SU-DHL-6 (cell line): ENCODE measurements around the gene MARF1.

Experiments
- H2AFZ ChIP-seq: fragments of 200-600 bp; sonication (generic); 2 replicates; pipeline ENCODE4 v1.6.1; 2014; ENCODE audit warnings: low read depth, mild to moderate bottlenecking, moderate library complexity, mixed read lengths, antibody characterized with exemption, low read length; ENCODE audit not compliant: severe bottlenecking
- H3F3A ChIP-seq: fragments of 200-600 bp; shearing (Covaris generic); 2 replicates; pipeline ENCODE4 v1.6.0; 2016; ENCODE audit warnings: antibody characterized with exemption, mild to moderate bottlenecking; ENCODE audit not compliant: insufficient read depth
- H3K27ac ChIP-seq: fragments of 200-600 bp; sonication (generic); 2 replicates; pipeline ENCODE4 v1.5.1; 2016; ENCODE audit warnings: low read depth, mild to moderate bottlenecking, low read length, moderate library complexity, mixed read lengths
- H3K27me3 ChIP-seq: fragments of 200-600 bp; sonication (generic), shearing (Covaris generic); 2 replicates; pipeline ENCODE4 v1.6.0; 2014; ENCODE audit warnings: mild to moderate bottlenecking, low read length
- H3K36me3 ChIP-seq: fragments of 200-600 bp; sonication (generic); 2 replicates; pipeline ENCODE4 v1.6.1; 2014; ENCODE audit warnings: mild to moderate bottlenecking, low read length, mixed read lengths
- H3K4me2 ChIP-seq: fragments of 300-600, 200-600 bp; shearing (Covaris generic), sonication (generic); 2 replicates; pipeline ENCODE4 v1.6.0; 2014; ENCODE audit warnings: low read length, low read depth, mild to moderate bottlenecking; ENCODE audit not compliant: poor library complexity, severe bottlenecking
- H3K4me3 ChIP-seq: fragments of 200-600 bp; sonication (generic); 2 replicates; pipeline ENCODE4 v1.5.1; 2014; ENCODE audit warnings: antibody characterized with exemption, low read length, mild to moderate bottlenecking, mixed read lengths; ENCODE audit not compliant: insufficient read depth, poor library complexity, severe bottlenecking
- H3K79me2 ChIP-seq: fragments of 200-600 bp; sonication (generic); 2 replicates; pipeline ENCODE4 v1.6.1; 2014; ENCODE audit warnings: mild to moderate bottlenecking, low read length, moderate library complexity; ENCODE audit not compliant: insufficient read depth
- H3K9ac ChIP-seq: fragments of 200-600 bp; sonication (generic); 2 replicates; pipeline ENCODE4 v1.7.0; 2014; ENCODE audit warnings: mild to moderate bottlenecking, low read length
- H3K9me2 ChIP-seq: fragments of 200-600 bp; sonication (generic); replicated peaks from 2 replicates; pipeline ENCODE4 v1.6.1; 2014; ENCODE audit warnings: low read length; ENCODE audit not compliant: insufficient read depth
- H3K9me3 ChIP-seq: fragments of 200-600 bp; sonication (generic); 2 replicates; pipeline ENCODE4 v1.6.1; 2014; ENCODE audit warnings: low read length, mixed read lengths; ENCODE audit not compliant: insufficient read depth
- H4K20me1 ChIP-seq: fragments of 200-600 bp; sonication (generic); 2 replicates; pipeline ENCODE4 v1.6.1; 2014; ENCODE audit warnings: low read depth, mild to moderate bottlenecking, antibody characterized with exemption, low read length, moderate library complexity, mixed read lengths
- EZH2phosphoT487 ChIP-seq: fragments of 200-600 bp; sonication (generic), shearing (Covaris generic); conservative IDR thresholded peaks from 2 replicates; pipeline ENCODE4 v1.6.1; 2018; ENCODE audit warnings: mild to moderate bottlenecking, antibody characterized with exemption, low read length, moderate library complexity, mixed read lengths
- TF ChIP-seq, protein P1 (sequence below): fragments of 200-600 bp; sonication (generic); IDR thresholded peaks from one replicate; pipeline ENCODE4 v1.5.1; 2017; ENCODE audit warnings: antibody characterized with exemption, mild to moderate bottlenecking, low read length, moderate library complexity; ENCODE audit not compliant: insufficient read depth, poor library complexity, severe bottlenecking

Gene MARF1

DNA sequence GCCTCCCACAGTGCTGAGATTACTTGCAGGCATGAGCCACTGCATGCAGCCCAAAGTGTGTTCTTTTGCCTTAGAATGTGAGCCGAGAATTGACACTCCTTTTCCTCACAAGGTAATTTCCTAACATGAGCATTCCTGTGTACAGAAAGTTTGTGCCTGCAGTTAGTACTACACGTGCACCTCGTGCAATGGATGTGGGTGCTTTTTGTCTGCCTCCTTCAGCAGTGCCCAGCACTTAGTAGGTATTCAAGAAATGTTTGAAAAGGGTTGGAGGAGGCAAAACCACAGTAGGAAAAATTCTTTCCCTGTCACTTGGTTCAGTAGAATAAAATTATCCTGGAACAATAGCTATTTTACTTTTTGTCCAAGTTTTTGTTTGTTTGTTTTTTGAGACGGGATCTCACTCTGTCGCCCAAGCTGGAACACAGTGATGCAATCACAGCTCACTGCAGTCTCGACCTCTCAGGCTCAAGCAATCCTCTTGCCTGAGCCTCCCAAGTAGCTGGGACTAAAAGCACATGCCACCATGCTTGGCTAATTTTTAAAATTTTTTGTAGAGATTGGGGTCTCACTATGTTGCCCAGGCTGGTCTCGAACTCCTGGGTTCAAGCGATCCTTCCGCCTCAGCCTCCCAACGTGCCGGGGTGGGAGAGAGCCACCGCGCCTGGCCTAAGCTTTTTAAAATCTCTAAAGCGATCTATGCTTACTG is 9.5 kb upstream of the MARF1 start:
- H3K27me3 ChIP-seq, result no peaks in the 10 kb centered on the region
- peak overlapping the region; percentile 76 for H3K4me2 ChIP-seq
- no peaks in the 10 kb centered on the region for H3K9me3 ChIP-seq
- H3F3A ChIP-seq, result peaks cover 8% of the 10 kb centered on the region; the same call in 1 of the 2 replicates
- TF ChIP-seq EZH2phosphoT487, result no peak
- TF ChIP-seq, protein P1, sequence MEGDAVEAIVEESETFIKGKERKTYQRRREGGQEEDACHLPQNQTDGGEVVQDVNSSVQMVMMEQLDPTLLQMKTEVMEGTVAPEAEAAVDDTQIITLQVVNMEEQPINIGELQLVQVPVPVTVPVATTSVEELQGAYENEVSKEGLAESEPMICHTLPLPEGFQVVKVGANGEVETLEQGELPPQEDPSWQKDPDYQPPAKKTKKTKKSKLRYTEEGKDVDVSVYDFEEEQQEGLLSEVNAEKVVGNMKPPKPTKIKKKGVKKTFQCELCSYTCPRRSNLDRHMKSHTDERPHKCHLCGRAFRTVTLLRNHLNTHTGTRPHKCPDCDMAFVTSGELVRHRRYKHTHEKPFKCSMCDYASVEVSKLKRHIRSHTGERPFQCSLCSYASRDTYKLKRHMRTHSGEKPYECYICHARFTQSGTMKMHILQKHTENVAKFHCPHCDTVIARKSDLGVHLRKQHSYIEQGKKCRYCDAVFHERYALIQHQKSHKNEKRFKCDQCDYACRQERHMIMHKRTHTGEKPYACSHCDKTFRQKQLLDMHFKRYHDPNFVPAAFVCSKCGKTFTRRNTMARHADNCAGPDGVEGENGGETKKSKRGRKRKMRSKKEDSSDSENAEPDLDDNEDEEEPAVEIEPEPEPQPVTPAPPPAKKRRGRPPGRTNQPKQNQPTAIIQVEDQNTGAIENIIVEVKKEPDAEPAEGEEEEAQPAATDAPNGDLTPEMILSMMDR, result no peak
- H3K4me3 ChIP-seq, result no peak overlapping the region
- no peak overlapping the region for H3K27ac ChIP-seq
- peaks cover 65% of the 10 kb centered on the region for H3K79me2 ChIP-seq
- no peaks in the 10 kb centered on the region for H3K36me3 ChIP-seq
- H3K9me2 ChIP-seq, result no peaks in the 10 kb centered on the region
- H2AFZ ChIP-seq, result no peak overlapping the region
- no peak overlapping the region; the same call in 1 of the 2 replicates for H3K9ac ChIP-seq
- H4K20me1 ChIP-seq, result no peaks in the 10 kb centered on the region; the same call in 1 of the 2 replicates

DNA sequence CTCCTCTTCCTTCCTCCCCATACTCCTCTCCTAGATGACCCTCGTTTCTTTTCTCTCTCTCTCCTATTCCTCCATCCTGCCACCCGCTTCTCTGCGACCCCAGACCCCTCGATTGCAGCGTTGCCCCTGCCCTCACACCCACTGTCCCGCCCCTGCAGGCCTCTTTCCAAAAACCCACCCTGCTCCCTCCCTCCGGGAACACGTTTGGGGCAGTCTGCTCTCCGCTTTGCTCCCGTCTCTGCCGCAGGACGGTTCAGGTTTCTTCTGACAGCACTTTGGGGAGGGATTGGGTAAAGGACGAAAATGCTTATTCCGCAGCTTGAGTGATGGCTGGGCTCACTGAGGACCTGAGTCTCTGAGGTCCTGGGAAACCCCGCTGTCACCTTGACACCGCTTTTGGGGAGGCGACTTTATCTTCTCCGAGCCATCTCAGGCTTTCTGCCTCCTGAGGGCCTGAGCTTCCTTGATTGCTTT is 7.8 kb upstream of the MARF1 start:
- Histone ChIP-seq H3K27ac (peak overlapping the region; percentile 71), H4K20me1 (no peaks in the 10 kb centered on the region; the same call in 1 of the 2 replicates), H3K9ac (peak overlapping the region; percentile 93), H3K4me2 (peak overlapping the region; percentile 76), H3K27me3 (no peaks in the 10 kb centered on the region), H3K9me2 (no peaks in the 10 kb centered on the region), H2AFZ (peak overlapping the region; percentile 46), H3F3A (peaks cover 8% of the 10 kb centered on the region; the same call in 1 of the 2 replicates), H3K4me3 (peak overlapping the region; percentile 97), H3K79me2 (peaks cover 52% of the 10 kb centered on the region), H3K36me3 (no peaks in the 10 kb centered on the region), H3K9me3 (no peaks in the 10 kb centered on the region)
- TF ChIP-seq, protein P1, result no peak
- no peak for TF ChIP-seq EZH2phosphoT487

DNA sequence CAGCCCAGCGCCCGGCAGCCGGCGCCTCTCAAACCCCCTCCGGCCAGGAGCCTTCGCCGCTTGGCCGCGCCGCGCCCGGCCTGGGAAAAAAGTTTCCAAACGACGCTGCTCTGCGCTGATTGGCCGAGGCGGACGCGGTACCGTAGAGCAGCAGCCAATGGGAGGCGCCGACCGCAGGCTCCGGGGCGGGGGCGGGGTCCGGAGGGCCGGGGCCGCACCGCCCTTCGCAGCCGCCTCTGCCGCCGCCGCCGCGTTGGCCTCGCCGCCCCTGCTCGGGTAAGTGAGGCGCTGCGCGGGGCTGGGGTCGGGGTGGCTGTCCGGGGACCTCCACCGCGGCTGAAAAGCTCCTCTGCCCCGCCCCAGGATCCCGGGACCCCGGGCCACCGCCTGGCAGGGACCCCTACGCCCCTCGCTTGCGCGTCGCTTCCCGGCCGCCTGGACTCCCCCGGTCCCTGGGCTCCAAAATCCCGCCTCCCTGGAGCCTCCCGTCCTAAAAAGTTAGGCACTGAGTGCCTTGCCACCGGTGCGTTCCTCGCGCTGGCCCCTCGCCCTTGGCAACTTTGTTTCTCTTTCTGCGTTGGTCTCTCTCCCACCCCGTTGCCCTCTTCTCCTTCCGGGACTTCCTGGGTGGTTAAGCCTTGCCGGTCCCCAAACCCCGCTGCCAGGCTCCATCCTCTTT is 7.2 kb upstream of the MARF1 start, which contains the start of gene NDE1:
Gene NDE1 (plus strand): TSS at position 227 of the 679 bp plus-strand sequence. CDS start 14,534 bp downstream, outside the sequence.
- no peaks in the 10 kb centered on the region for H3K9me2 ChIP-seq
- no peaks in the 10 kb centered on the region for H3K36me3 ChIP-seq
- no peaks in the 10 kb centered on the region; the same call in 1 of the 2 replicates for H4K20me1 ChIP-seq
- TF ChIP-seq, protein P1, result no peak
- no peak for TF ChIP-seq EZH2phosphoT487
- peak within 1 kb of the TSS; percentile 76 for H3K4me2 ChIP-seq
- H3K4me3 ChIP-seq, result peak within 1 kb of the TSS; percentile 97
- H2AFZ ChIP-seq, result peak within 1 kb of the TSS; percentile 46
- peaks cover 8% of the 10 kb centered on the region; the same call in 1 of the 2 replicates for H3F3A ChIP-seq
- no peaks in the 10 kb centered on the region for H3K9me3 ChIP-seq
- H3K79me2 ChIP-seq, result peaks cover 50% of the 10 kb centered on the region
- H3K9ac ChIP-seq, result peak within 1 kb of the TSS; percentile 93
- peak within 1 kb of the TSS; percentile 71 for H3K27ac ChIP-seq
- no peaks in the 10 kb centered on the region for H3K27me3 ChIP-seq
